Activated B cell treated with CpG ODN at 0.5 μM for 24 hours (primary cell): ENCODE measurements around the gene PPP1R12B. TPM values are rescaled to one million over a fixed set of nuclear protein-coding genes. Genes with fewer than 3 reads are reported as not detected.
"Not testable (repeated sequence)": the region's sequence is repeated elsewhere in the genome, so short reads cannot be mapped to it uniquely, and the experiment has no call there.

Experiments
- ATAC-seq: fragments of 200-7000 bp; cut with Tn5 transposase; one replicate; pipeline ENCODE4 v1.10.0; 2021; ENCODE audit warnings: low read depth, mild to moderate bottlenecking, moderate library complexity
- CTCF ChIA-PET: fragments of 350-600 bp; sonication (Branson Sonifier 250); formaldehyde crosslinking; loops from one replicate; lab custom pipeline; 2021; ENCODE audit warnings: antibody characterized with exemption; lab: Charles Lee
- POLR2A ChIA-PET: fragments of 350-600 bp; sonication (Branson Sonifier 250); formaldehyde crosslinking; loops from one replicate; lab custom pipeline; 2021; ENCODE audit warnings: antibody characterized with exemption; lab: Charles Lee
- DNase-seq: peaks from one replicate; pipeline ENCODE4 v3.0.0; 2022
- H3K27ac Mint-ChIP-seq: one replicate; pipeline ENCODE4 v1.8.0; 2020; ENCODE audit warnings: mixed read lengths
- H3K27me3 Mint-ChIP-seq: one replicate; pipeline ENCODE4 v1.8.0; 2021; ENCODE audit warnings: mixed read lengths
- H3K36me3 Mint-ChIP-seq: one replicate; pipeline ENCODE4 v1.8.0; 2021; ENCODE audit warnings: low read depth, mixed read lengths
- H3K4me1 Mint-ChIP-seq: one replicate; pipeline ENCODE4 v1.8.0; 2021; ENCODE audit warnings: mixed read lengths
- H3K4me3 Mint-ChIP-seq: one replicate; pipeline ENCODE4 v1.8.0; 2020; ENCODE audit warnings: mild to moderate bottlenecking, mixed read lengths
- H3K9me3 Mint-ChIP-seq: one replicate; pipeline ENCODE4 v1.8.0; 2020; ENCODE audit warnings: mixed read lengths
- CTCF ChIP-seq: fragments of 200-600 bp; IDR thresholded peaks from one replicate; pipeline ENCODE4 v1.8.0; 2022; ENCODE audit warnings: antibody characterized with exemption, mild to moderate bottlenecking
- intact Hi-C: fragments of 100-400 bp; cut with micrococcal nuclease; formaldehyde crosslinking; loops from one replicate; pipeline ENCODE4 v1.15.1; 2024
- total RNA-seq: library from RNA; stranded (reverse); gene quantifications from 2 replicates; pipeline ENCODE4 v1.2.3, GENCODE V29; 2022

PPP1R12B gene
- total RNA-seq, 1 donor from 2014 or later, result 25.7 TPM

DNA sequence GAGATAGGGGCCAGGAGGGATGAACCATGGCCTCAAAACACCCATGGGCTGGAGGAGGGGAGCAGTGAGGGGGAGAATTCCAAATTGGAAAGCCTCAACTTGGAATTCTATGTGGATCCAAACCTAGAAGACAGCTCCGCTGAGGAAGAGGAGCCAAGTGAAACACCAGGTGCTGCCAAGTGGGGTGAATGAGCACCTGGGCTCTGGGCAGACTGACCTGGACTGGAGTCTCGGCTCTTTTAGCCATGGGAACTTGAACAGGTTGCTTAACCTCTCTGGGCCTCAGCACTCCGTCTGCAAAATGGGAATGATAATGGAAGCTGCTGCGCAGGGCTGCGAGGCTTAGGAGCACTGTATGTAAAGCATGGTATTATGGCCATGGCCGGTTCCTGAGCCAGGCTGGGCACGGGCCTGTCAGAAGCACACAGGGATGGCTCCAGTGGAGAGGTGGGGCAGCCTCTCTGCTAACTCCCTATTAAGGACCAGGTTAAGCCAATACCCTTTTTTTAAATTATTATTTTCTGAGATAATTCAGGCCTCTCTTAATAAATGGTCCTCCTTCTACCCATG, 280.2 kb downstream of the PPP1R12B start:
- DNase-seq, result no peak

GRCh38 chr1:202629257-202629811, 280.8 kb downstream of the PPP1R12B start:
- peaks cover 21% of the 10 kb centered on the region for H3K27me3 Mint-ChIP-seq
- H3K36me3 Mint-ChIP-seq, H3K9me3 Mint-ChIP-seq, DNase-seq, CTCF ChIA-PET: not testable (repeated sequence)
- H3K27ac Mint-ChIP-seq, result peak overlapping the region; percentile 67
- POLR2A ChIA-PET, result interaction anchor here (0.6 kb wide), 1 partner anchor 13 kb away, joined by 3 read pairs; no protein-coding TSS in a partner anchor
- intact Hi-C loops, result loop anchor here (1.0 to 10.0 kb wide), 3 partner anchors 13 to 85 kb away; partner anchors contain the start of gene SYT2
- ATAC-seq, result peak; percentile 59
- H3K4me1 Mint-ChIP-seq, result peaks cover 59% of the 10 kb centered on the region
- peak overlapping the region; percentile 36 for H3K4me3 Mint-ChIP-seq

More for the DNA sequence above, 280.2 kb downstream of the PPP1R12B start:
- intact Hi-C loops, result loop anchor here (1.0 to 10.0 kb wide), 3 partner anchors 12 to 86 kb away; partner anchors contain the start of gene SYT2
- Mint-ChIP-seq H3K4me1 (peaks cover 59% of the 10 kb centered on the region), H3K27ac (peak overlapping the region; percentile 67), H3K4me3 (peak overlapping the region; percentile 36), H3K27me3 (peaks cover 20% of the 10 kb centered on the region), H3K9me3 (no peaks in the 10 kb centered on the region), H3K36me3 (no peaks in the 10 kb centered on the region)
- ATAC-seq, result no peak
- TF ChIP-seq CTCF, result no peak
- POLR2A ChIA-PET, result no interaction called here
- CTCF ChIA-PET, result no interaction called here

DNA sequence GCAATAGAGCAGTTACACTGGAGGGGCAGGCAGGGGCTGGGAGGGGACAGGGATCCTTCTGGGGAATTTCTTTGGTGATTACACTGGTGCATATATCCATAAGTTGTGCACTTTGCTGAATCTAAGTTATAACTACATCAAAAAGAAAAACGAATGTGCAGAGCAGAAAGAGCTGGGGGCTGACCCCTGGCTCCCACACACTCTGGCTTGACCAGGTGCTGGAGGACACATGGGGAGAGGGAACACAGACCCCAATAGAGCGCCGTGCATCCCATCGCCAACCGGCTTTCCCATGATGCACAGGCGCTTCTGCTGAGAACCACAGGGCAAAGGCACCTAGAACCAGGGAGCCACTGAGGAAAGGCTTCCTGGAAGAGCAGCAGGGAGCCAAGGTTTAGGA, 281.6 kb downstream of the PPP1R12B start:
- DNase-seq, H3K27ac Mint-ChIP-seq, H3K9me3 Mint-ChIP-seq, ATAC-seq, intact Hi-C loops, H3K4me3 Mint-ChIP-seq, POLR2A ChIA-PET, CTCF ChIA-PET, H3K36me3 Mint-ChIP-seq: not testable (repeated sequence)
- H3K27me3 Mint-ChIP-seq, result peaks cover 25% of the 10 kb centered on the region
- peaks cover 59% of the 10 kb centered on the region for H3K4me1 Mint-ChIP-seq

GRCh38 chr1:202630541-202630940, 282.0 kb downstream of the PPP1R12B start:
- no peak for TF ChIP-seq CTCF
- H3K27me3 Mint-ChIP-seq, result peaks cover 25% of the 10 kb centered on the region
- ATAC-seq (no peak), DNase-seq (no peak)
- H3K4me1 Mint-ChIP-seq, result peaks cover 57% of the 10 kb centered on the region
- H3K36me3 Mint-ChIP-seq, result no peaks in the 10 kb centered on the region
- H3K27ac Mint-ChIP-seq, result no peak overlapping the region
- CTCF ChIA-PET, result no interaction called here
- intact Hi-C loops, result no loop called here
- POLR2A ChIA-PET, result no interaction called here
- no peak overlapping the region for H3K4me3 Mint-ChIP-seq
- no peaks in the 10 kb centered on the region for H3K9me3 Mint-ChIP-seq

GRCh38 chr1:202631076-202631923, 282.8 kb downstream of the PPP1R12B start:
- H3K4me3 Mint-ChIP-seq, result no peak overlapping the region
- CTCF ChIA-PET, result interaction anchor here (1.2 kb wide), 1 partner anchor 439 kb away, joined by 4 read pairs; no protein-coding TSS in a partner anchor
- DNase-seq (no peak), ATAC-seq (no peak)
- POLR2A ChIA-PET, result no interaction called here
- peaks cover 52% of the 10 kb centered on the region for H3K4me1 Mint-ChIP-seq
- no peak for TF ChIP-seq CTCF
- intact Hi-C loops, result no loop called here
- no peaks in the 10 kb centered on the region for H3K36me3 Mint-ChIP-seq
- H3K27ac Mint-ChIP-seq, result no peak overlapping the region
- H3K27me3 Mint-ChIP-seq, result peaks cover 28% of the 10 kb centered on the region
- no peaks in the 10 kb centered on the region for H3K9me3 Mint-ChIP-seq
